Right renal cortex interstitium (tissue), 3 donors: ENCODE results near the gene TBX21. TPM values are rescaled to one million over a fixed set of nuclear protein-coding genes. Genes with fewer than 3 reads are reported as not detected.

Source experiments
- DNase-seq, 3 donors: peaks; one replicate each; pipeline ENCODE4 v3.0.0-alpha.2; 2013; ENCODE audit warnings: low read depth in 3 of 3, low spot score in 2 of 3
- polyA plus RNA-seq, 3 donors: library from polyadenylated mRNA; unstranded; fragments of 120-200 nt; gene quantifications; one replicate each; pipeline ENCODE4 v1.2.1, GENCODE V29; 2013; ENCODE audit not compliant: insufficient read length in 3 of 3

Gene TBX21
- polyA plus RNA-seq, 3 donors: 0.10 to 0.17 (median 0.13) TPM

GRCh38 chr17:47697906-47698711 is 34.9 kb upstream of the TBX21 start:
- no peak for DNase-seq

DNA sequence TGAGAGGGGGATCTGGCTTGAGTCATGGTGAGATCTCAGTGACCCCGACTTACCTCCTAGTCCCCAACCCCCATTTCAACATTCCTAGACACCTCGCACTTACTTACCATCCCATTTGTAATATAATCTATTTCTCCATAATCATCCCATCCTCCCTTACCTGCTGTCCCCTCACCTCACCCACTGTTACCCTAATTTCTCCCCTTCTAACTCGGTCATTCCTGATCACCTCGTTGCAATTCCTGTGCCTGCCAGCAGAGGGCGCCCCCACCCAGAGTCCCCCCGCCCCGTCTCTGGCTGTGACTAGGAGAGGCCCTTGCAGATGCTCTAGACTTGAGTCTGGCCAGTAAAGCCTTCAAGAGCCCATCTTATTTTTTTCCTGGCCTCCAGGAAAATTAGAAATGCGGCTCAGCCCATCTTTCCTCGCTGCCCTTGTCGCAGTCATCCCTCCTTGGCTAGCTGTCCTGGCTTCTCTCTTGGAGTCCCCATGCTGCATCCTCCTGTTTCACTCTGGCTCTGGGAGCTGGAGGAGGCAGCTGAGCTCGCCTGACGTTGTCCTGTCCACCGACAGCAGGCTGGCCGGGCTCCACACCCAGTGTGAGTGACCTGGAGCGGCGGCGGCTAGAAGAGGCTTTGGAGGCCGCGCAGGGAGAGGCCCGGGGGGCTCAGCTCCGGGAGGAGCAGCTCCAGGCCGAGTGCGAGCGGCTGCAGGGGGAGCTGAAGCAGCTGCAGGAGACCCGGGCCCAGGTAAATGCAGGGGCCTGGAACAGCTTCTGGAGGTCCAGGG is 34.1 kb upstream of the TBX21 start:
- DNase-seq: no peak

DNA sequence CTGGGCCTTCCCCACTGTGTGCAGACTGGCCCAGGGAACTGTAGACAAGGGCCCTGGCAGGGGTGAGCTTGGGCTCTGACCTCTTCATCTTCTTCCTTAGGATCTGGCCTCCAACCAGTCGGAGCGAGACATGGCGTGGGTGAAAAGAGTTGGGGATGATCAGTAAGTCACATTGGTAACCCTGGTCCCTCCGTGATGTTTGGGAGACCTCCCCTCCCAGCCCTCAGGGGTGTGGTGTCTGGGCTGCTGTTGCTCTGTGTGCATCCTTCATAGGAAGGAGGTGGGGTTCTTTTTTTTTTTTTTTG is 33.5 kb upstream of the TBX21 start:
- DNase-seq: no peak

GRCh38 chr17:47700471-47701449 is 32.3 kb upstream of the TBX21 start:
- DNase-seq: no peak

DNA sequence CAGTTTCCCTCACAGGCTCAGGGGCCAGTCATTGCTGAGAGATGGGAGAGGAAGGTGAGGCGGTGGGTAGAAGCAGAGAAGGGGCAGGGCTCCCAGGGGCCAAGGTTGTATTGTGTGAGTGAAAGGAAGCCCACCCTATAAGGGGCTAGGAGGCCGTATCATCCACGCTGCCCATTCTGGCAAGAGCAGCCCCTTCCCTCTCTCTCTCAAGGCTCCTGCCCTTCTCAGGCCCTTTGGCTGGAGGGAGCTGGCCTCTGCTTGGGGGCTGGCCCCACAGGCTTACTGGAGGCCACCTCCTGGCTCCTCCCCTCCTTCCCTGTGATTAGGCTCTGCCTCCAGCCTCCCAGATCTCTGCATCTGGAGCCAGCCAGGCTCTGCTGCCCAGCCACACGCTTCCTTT is 31.4 kb upstream of the TBX21 start:
- no peak for DNase-seq

DNA sequence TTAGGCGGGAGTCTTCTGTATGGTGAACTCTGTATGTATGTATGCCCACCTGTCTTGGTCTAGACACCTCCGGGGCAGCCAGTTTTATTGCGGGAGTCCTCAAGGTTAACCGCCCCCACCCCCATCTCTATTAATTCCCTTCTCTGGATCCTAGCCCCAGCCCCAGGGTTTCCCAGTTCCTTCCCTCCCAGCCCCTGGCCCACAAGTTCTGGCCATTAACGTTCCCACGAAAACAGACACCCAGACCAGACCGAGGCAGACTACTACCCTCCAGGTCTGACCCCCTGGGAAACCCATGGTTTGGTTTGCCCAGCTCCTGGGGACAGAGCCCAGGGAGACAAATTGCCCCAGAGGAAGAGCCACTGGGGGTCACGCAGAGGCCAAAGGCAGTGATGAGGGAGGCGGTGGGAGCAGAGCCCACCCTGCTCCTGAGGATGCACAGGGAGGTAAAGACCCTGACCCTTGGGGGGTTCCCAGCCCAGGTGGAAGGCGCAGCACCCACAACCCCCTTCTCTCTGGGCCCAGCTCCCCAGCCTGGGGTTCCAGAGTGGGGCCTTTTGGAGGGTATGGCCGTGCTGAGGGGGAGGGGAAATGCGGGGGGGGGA is 30.5 kb upstream of the TBX21 start:
- no peak for DNase-seq

DNA sequence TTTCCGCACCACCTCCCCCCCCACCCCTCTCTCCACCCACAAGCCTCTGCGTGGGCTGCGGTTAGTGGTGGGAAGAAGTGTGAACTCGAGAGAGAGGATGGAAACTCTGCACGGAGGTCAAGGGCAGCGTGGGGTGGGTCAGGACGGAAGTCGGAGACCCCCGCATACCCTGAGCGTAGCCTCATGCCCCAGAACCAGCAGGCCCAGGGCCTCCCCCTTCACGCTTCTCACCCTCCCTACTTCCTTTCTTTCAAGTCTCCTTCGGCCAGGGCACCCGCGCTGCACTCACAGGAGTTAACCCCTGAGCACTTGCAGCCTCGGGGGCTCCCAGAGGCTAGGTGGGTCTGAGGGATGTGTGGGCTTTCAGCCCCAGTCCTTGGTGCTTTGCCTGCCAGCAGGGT is 29.8 kb upstream of the TBX21 start:
- DNase-seq: no peak

GRCh38 chr17:47703671-47704070 is 29.4 kb upstream of the TBX21 start:
- DNase-seq: no peak

- DNase-seq: no peak
Measured at GRCh38 chr17:47704116-47704515, 28.9 kb upstream of the TBX21 start.

DNA sequence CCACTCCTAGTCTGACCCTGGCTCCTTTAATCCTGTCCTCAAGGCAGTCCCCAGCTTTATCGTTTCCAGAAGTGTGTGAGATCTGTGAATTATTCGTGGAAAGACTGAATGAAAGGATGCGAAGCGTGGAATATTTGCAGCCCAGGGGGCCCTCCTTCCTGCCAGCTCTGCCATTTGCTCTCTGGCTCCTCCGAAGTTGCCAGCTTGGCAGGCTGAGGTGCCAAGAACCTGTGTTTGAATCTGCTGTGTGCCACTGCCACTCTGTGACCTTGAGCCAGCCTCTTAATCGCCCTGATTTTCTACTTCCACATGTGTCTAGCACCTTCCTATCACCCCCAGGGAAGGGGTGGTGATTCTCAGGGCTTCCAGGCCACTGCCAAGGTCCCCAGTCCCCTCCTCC is 28.3 kb upstream of the TBX21 start:
- DNase-seq: no peak

- DNase-seq: no peak
Measured at GRCh38 chr17:47705536-47706530, 27.2 kb upstream of the TBX21 start.

DNA sequence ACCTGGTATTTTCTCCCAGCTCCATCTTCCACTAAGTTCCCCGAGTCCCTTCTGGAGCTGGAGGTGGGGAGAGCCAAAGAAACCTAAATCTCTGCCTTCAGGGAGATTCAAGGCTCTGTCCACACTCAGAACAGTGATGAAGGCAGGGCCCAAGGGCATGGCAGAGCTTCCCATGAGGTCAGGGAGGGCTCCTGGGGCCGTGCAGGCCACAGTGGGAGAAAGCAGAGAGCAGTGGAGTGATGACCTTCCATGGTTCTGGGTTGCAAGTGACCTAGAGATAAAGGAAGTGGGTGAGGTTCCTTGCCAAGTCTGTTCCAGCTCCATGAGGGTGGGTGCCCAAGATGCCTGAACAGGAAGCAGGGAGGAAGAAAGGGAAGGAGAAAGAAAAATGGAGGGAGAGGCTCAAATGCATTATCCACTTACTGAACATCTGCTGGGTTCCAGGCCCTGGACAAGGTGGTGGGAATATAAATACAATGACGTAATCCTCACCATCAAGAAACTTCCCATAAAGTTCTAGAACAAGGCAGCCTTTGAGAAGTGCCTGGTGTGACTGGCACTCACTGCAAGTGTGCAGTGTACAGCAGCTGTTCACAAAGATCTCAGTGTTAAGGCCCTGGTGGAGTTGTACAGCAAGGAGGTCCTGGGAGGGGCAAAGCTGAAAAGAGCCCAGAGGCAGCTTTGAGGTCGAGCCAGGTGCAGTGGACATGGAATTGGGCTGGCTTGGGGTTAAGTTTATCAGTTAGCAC is 25.8 kb upstream of the TBX21 start:
- DNase-seq: no peak

GRCh38 chr17:47707884-47708283 is 25.2 kb upstream of the TBX21 start:
- no peak for DNase-seq

DNA sequence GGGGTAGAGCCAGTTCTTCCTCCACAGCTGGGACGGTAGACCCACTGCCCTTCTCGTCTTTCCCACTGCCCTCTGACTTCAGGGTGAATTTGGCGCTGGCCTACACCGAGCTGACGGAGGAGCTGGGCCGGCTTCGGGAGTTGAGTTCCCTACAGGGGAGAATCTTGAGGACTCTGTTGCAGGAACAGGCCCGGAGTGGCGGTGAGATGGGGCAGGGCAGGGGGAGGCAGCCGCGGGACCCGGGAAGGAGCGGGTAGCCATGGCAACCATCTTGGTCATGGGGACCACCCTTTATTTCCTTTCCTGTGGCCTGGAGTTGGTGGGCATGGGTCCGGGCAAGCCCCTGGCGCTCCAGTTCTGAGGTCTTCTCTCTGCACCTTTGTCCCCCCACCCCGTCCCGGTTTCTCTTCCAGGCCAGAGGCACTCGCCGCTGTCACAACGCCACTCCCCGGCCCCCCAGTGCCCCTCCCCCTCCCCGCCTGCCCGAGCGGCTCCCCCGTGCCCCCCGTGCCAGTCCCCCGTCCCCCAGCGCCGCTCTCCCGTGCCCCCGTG is 24.6 kb upstream of the TBX21 start:
- no peak for DNase-seq

DNA sequence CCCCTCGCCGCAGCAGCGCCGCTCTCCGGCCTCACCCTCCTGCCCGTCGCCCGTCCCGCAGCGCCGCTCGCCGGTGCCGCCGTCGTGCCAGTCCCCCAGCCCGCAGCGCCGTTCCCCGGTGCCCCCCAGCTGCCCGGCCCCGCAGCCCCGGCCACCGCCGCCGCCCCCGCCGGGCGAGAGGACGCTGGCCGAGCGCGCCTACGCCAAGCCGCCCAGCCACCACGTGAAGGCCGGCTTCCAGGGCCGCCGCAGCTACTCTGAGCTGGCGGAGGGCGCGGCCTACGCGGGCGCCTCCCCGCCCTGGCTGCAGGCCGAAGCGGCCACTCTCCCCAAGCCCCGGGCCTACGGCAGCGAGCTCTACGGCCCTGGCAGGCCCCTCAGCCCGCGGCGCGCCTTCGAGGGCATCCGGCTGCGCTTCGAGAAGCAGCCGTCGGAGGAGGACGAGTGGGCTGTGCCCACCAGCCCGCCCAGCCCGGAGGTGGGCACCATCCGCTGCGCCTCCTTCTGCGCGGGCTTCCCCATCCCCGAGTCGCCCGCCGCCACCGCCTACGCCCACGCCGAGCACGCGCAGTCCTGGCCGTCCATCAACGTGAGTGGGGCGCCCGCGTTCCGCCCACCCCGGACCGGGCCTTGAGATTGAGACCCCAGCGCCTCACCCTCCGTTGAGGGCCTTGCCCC is 24.0 kb upstream of the TBX21 start:
- no peak for DNase-seq

GRCh38 chr17:47709594-47709993 is 23.4 kb upstream of the TBX21 start:
- no peak for DNase-seq

DNA sequence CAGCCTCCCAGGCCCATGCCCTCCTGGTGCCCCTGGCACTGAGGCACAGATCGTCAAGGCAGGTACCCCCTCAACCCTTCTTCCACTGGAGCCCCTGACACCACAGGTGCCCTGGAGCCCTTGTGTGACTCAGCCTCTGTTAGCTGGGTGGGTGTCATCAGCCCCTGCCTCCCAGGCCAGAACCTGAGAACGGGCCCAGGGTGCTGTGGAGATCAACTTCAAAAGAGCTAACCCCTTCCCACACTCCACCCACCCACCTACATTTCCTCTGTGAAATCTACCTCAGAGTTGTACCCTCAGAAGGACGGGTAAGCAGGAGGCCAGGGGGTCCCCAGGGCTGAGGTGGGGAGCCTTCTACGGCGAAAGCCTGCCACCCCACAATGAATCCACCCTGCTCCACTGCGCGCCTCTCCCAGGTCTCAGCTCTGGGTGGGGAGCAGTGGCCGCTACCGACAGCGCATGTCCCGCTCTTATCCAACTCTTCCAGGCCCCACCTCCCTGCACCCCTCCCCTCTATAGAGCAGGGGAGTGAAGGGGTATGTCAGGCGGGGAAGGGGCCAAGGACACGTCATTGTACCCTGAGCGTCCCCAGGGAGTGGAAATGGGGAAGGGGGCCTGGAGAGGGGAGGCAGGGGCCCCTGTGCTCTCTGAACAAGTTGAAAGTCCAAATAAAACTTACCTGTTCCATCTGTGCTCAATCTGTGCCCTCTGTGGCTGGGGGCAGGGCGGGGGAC is 21.5 kb upstream of the TBX21 start:
- no peak for DNase-seq
